IMR-90 (cell line): ENCODE results near the gene FIBCD1. TPM values are rescaled to one million over a fixed set of nuclear protein-coding genes. Genes with fewer than 3 reads are reported as not detected.

ENCODE experiments used
- ATAC-seq: fragments of 200-7000 bp; cut with Tn5 transposase; 2 replicates; pipeline ENCODE4 v1.9.1; 2020; ENCODE audit warnings: low read depth, mild to moderate bottlenecking, moderate library complexity
- BruUV-seq: library from RNA; stranded (reverse); fragments of 400-500 nt; replicated peaks from 2 replicates; lab custom pipeline; 2021; lab: Mats Ljungman, UMichigan
- CTCF ChIA-PET: fragments of 300-600 bp; formaldehyde crosslinking; extraction: SDS; loops from one replicate; lab custom pipeline; 2021; ENCODE audit warnings: antibody characterized with exemption; lab: Yijun Ruan, JAX
- POLR2A ChIA-PET: fragments of 300-600 bp; sonication (Branson Sonifier 250); formaldehyde crosslinking; loops from one replicate; lab custom pipeline; 2022; ENCODE audit warnings: antibody characterized with exemption; ENCODE audit not compliant: unreplicated experiment; lab: Charles Lee
- DNase-seq: peaks from one replicate; pipeline ENCODE4 v3.0.0; 2013
- H2AFZ ChIP-seq: replicated peaks from 2 replicates; pipeline ENCODE3; 2013; ENCODE audit warnings: low read length, mild to moderate bottlenecking; ENCODE audit not compliant: poor library complexity
- H2AK5ac ChIP-seq: 2 replicates; pipeline ENCODE4 v1.6.1; 2013; ENCODE audit warnings: low read depth, low read length, inconsistent platforms
- H2AK9ac ChIP-seq: replicated peaks from 2 replicates; pipeline ENCODE3; 2013; ENCODE audit warnings: mild to moderate bottlenecking, low read depth, low read length, moderate library complexity; ENCODE audit not compliant: poor library complexity
- H2BK120ac ChIP-seq: 2 replicates; pipeline ENCODE4 v1.6.1; 2013; ENCODE audit warnings: low read depth, low read length, inconsistent platforms
- H2BK15ac ChIP-seq: 3 replicates; pipeline ENCODE4 v1.6.1; 2013; ENCODE audit warnings: low read depth, low read length, inconsistent platforms
- H2BK20ac ChIP-seq: 2 replicates; pipeline ENCODE4 v1.6.1; 2013; ENCODE audit warnings: low read depth, mild to moderate bottlenecking, inconsistent platforms, low read length, moderate library complexity
- H2BK5ac ChIP-seq: 2 replicates; pipeline ENCODE4 v1.6.1; 2013; ENCODE audit warnings: mild to moderate bottlenecking, low read depth, low read length, inconsistent platforms; ENCODE audit not compliant: poor library complexity, severe bottlenecking
- H3K14ac ChIP-seq: replicated peaks from 2 replicates; pipeline ENCODE4 v1.6.1; 2013; ENCODE audit warnings: low read depth, low read length, inconsistent platforms
- H3K18ac ChIP-seq: 2 replicates; pipeline ENCODE4 v1.6.1; 2013; ENCODE audit warnings: low read depth, low read length, control low read depth
- H3K23ac ChIP-seq: 2 replicates; pipeline ENCODE4 v1.6.1; 2013; ENCODE audit warnings: low read depth, low read length, inconsistent platforms
- H3K27ac ChIP-seq: 2 replicates; pipeline ENCODE4 v1.5.1; 2013; ENCODE audit warnings: mild to moderate bottlenecking, control low read depth, low read length; ENCODE audit not compliant: insufficient read depth
- H3K27me3 ChIP-seq: 2 replicates; pipeline ENCODE4 v1.6.1; 2013; ENCODE audit warnings: low read length; ENCODE audit not compliant: control insufficient read depth, insufficient read depth
- H3K36me3 ChIP-seq: 2 replicates; pipeline ENCODE4 v1.6.1; 2013; ENCODE audit warnings: low read length, mixed read lengths; ENCODE audit not compliant: control insufficient read depth, insufficient read depth
- H3K4ac ChIP-seq: 2 replicates; pipeline ENCODE4 v1.6.1; 2013; ENCODE audit warnings: low read depth, low read length, inconsistent platforms
- H3K4me1 ChIP-seq: 2 replicates; pipeline ENCODE4 v1.6.1; 2013; ENCODE audit warnings: low read length, mixed read lengths; ENCODE audit not compliant: control insufficient read depth, insufficient read depth
- H3K4me2 ChIP-seq: 2 replicates; pipeline ENCODE4 v1.6.1; 2013; ENCODE audit warnings: low read depth, mild to moderate bottlenecking, control low read depth, low read length, moderate library complexity
- H3K4me3 ChIP-seq: 2 replicates; pipeline ENCODE4 v1.5.1; 2013; ENCODE audit warnings: low read depth, mild to moderate bottlenecking, control low read depth, low read length, moderate library complexity; ENCODE audit not compliant: insufficient read depth
- H3K56ac ChIP-seq: 2 replicates; pipeline ENCODE4 v1.6.1; 2013; ENCODE audit warnings: low read length, inconsistent platforms; ENCODE audit not compliant: insufficient read depth; ENCODE audit errors: extremely low read depth
- H3K79me1 ChIP-seq, 2 experiments: 2 replicates each; pipeline ENCODE4 v1.6.1; 2013; ENCODE audit warnings: low read length in 2 of 2, inconsistent platforms in 1 of 2, low read depth in 1 of 2
- H3K9ac ChIP-seq: 2 replicates; pipeline ENCODE4 v1.6.1; 2013; ENCODE audit warnings: low read depth, low read length, control low read depth
- H3K9me1 ChIP-seq: 2 replicates; pipeline ENCODE4 v1.6.1; 2013; ENCODE audit warnings: low read length, inconsistent platforms; ENCODE audit not compliant: insufficient read depth
- H3K9me3 ChIP-seq: 2 replicates; pipeline ENCODE4 v1.6.1; 2013; ENCODE audit warnings: low read length; ENCODE audit not compliant: control insufficient read depth, insufficient read depth
- H4K20me1 ChIP-seq: 2 replicates; pipeline ENCODE4 v1.6.1; 2013; ENCODE audit warnings: low read length, inconsistent platforms; ENCODE audit not compliant: insufficient read depth
- H4K5ac ChIP-seq: 2 replicates; pipeline ENCODE4 v1.6.1; 2013; ENCODE audit warnings: mild to moderate bottlenecking, low read depth, low read length, control low read depth
- H4K8ac ChIP-seq, 2 experiments: 2 replicates each; pipeline ENCODE4 v1.6.1; 2013; ENCODE audit warnings: low read depth in 2 of 2, low read length in 2 of 2, control low read depth in 1 of 2, inconsistent platforms in 1 of 2
- H4K91ac ChIP-seq: 2 replicates; pipeline ENCODE4 v1.6.1; 2013; ENCODE audit warnings: low read depth, low read length, inconsistent platforms; ENCODE audit not compliant: insufficient read depth
- BHLHE40 ChIP-seq: fragments of 150-350 bp; IDR thresholded peaks from 2 replicates; pipeline ENCODE4 v1.6.1; 2016; ENCODE audit warnings: mild to moderate bottlenecking, low read depth, low read length
- CEBPB ChIP-seq: IDR thresholded peaks from 2 replicates; pipeline ENCODE4 v1.6.1; 2012; ENCODE audit warnings: low read depth, low read length, improper control_type of control experiment
- CHD1 ChIP-seq: IDR thresholded peaks from 2 replicates; pipeline ENCODE4 v1.6.1; 2012; ENCODE audit warnings: low read depth, low read length, improper control_type of control experiment
- FOS ChIP-seq: fragments of 150-350 bp; IDR thresholded peaks from 2 replicates; pipeline ENCODE4 v1.6.1; 2016; ENCODE audit warnings: low read depth, low read length
- MAFK ChIP-seq: IDR thresholded peaks from 2 replicates; pipeline ENCODE4 v1.6.1; 2012; ENCODE audit warnings: low read depth, low read length, improper control_type of control experiment
- MAZ ChIP-seq: IDR thresholded peaks from 2 replicates; pipeline ENCODE4 v1.6.1; 2012; ENCODE audit warnings: low read depth, mild to moderate bottlenecking, low read length, improper control_type of control experiment, moderate library complexity, borderline replicate concordance
- MXI1 ChIP-seq: IDR thresholded peaks from 2 replicates; pipeline ENCODE4 v1.6.1; 2012; ENCODE audit warnings: low read depth, mild to moderate bottlenecking, low read length, moderate library complexity, borderline replicate concordance
- POLR2A ChIP-seq: IDR thresholded peaks from 2 replicates; pipeline ENCODE4 v1.6.1; 2012; ENCODE audit warnings: mild to moderate bottlenecking, low read depth, low read length
- RAD21 ChIP-seq: IDR thresholded peaks from 2 replicates; pipeline ENCODE4 v1.6.1; 2012; ENCODE audit warnings: low read length, improper control_type of control experiment
- RCOR1 ChIP-seq: IDR thresholded peaks from 2 replicates; pipeline ENCODE4 v1.6.1; 2012; ENCODE audit warnings: mild to moderate bottlenecking, low read length, improper control_type of control experiment; ENCODE audit not compliant: insufficient replicate concordance
- RFX5 ChIP-seq: IDR thresholded peaks from 2 replicates; pipeline ENCODE4 v1.8.0; 2012; ENCODE audit warnings: low read depth, mild to moderate bottlenecking, low read length, moderate library complexity
- SMC3 ChIP-seq: fragments of 150-350 bp; IDR thresholded peaks from 2 replicates; pipeline ENCODE4 v1.6.1; 2016; ENCODE audit warnings: low read depth, mild to moderate bottlenecking, antibody characterized with exemption, low read length, moderate library complexity
- USF2 ChIP-seq: fragments of 150-350 bp; IDR thresholded peaks from 2 replicates; pipeline ENCODE4 v1.6.1; 2017; ENCODE audit warnings: mild to moderate bottlenecking, antibody characterized with exemption, low read length, low read depth
- WGBS, 2 experiments: methylation state at CpG; one replicate each; pipeline versions ENCODE4 v1.1.5 to v1.1.7; 2013; ENCODE audit warnings: missing lambda C conversion rate in 2 of 2; ENCODE audit not compliant: insufficient read length in 1 of 2; ENCODE audit errors: extremely low coverage in 2 of 2; 5-methylcytosine and 5-hydroxymethylcytosine counted together
- dilution Hi-C: fragments of 300-500 bp; cut with HindIII; formaldehyde crosslinking; loops from one replicate; pipeline ENCODE4 v1.14.3; 2018; ENCODE audit warnings: low sequenced_read_pairs; ENCODE audit not compliant: unreplicated experiment
- in situ Hi-C: fragments of 300-500 bp; cut with MboI; formaldehyde crosslinking; loops from 3 replicates; pipeline ENCODE4 v1.14.3; 2019; ENCODE audit warnings: low sequenced_read_pairs, inconsistent platforms, mixed read lengths
- intact Hi-C: fragments of 100-400 bp; cut with micrococcal nuclease; formaldehyde crosslinking; loops from 2 replicates; pipeline ENCODE4 v1.10.0; 2022
- polyA plus RNA-seq, 3 experiments: library from polyadenylated mRNA; depleted of rRNA; stranded (reverse); fragments of >200 nt; gene quantifications; 2 replicates each; pipeline ENCODE4 v1.2.3, GENCODE V29; 2012; ENCODE audit warnings: low replicate concordance in 1 of 3
- total RNA-seq: library from RNA; depleted of rRNA; stranded (reverse); fragments of >200 nt; gene quantifications from 2 replicates; pipeline ENCODE4 v1.2.3, GENCODE V29; 2012
- TF ChIP-seq, protein P1 (sequence below): conservative IDR thresholded peaks from 2 replicates; pipeline ENCODE4 v1.5.1; 2012; ENCODE audit warnings: mild to moderate bottlenecking, low read depth, low read length, improper control_type of control experiment
- TF ChIP-seq, protein P2 (sequence below): fragments of 150-350 bp; IDR thresholded peaks from 2 replicates; pipeline ENCODE4 v1.6.1; 2016; ENCODE audit warnings: low read depth, mild to moderate bottlenecking, low read length, moderate library complexity, borderline replicate concordance

The FIBCD1 gene
- total and polyA plus RNA-seq, 2 of the 4 experiments (the other 2 are of a cell fraction) = 1.1 to 10.1 TPM

- Histone ChIP-seq H3K4me1 (peaks cover 6% of the 10 kb centered on the region), H2BK5ac (no peak overlapping the region), H3K79me1 (no peaks in the 10 kb centered on the region), H3K27me3 (no peaks in the 10 kb centered on the region), H4K5ac (no peak overlapping the region), H3K9me1 (no peaks in the 10 kb centered on the region), H3K9me3 (no peaks in the 10 kb centered on the region), H3K36me3 (no peaks in the 10 kb centered on the region), H3K4ac (no peak overlapping the region), H3K4me2 (no peak overlapping the region), H3K56ac (no peak overlapping the region), H2BK120ac (no peak overlapping the region), H3K23ac (no peak overlapping the region), H4K8ac (no peak overlapping the region), H3K4me3 (no peak overlapping the region), H3K18ac (no peak overlapping the region), H2BK15ac (no peak overlapping the region), H2BK20ac (no peak overlapping the region), H2AK9ac (no peak overlapping the region), H2AFZ (no peak overlapping the region), H3K27ac (no peak overlapping the region), H2AK5ac (no peak overlapping the region), H4K91ac (no peak overlapping the region), H3K9ac (no peak overlapping the region), H4K20me1 (no peaks in the 10 kb centered on the region), H3K14ac (no peak overlapping the region)
- 98% methylated on average over 7 of the region's 26 CpGs; no CpG with 5 or more reads in 1 of the 2 experiments for WGBS, 2 experiments
- POLR2A ChIA-PET = no interaction called here
- ATAC-seq (no peak), DNase-seq (no peak)
- no TSS peak for BruUV-seq
- CTCF ChIA-PET = no interaction called here
- dilution Hi-C loops (no loop called here), in situ Hi-C loops (no loop called here), intact Hi-C loops (no loop called here)
- no peak for TF ChIP-seq POLR2A
- no peak for TF ChIP-seq FOS
- TF ChIP-seq, protein P1, sequence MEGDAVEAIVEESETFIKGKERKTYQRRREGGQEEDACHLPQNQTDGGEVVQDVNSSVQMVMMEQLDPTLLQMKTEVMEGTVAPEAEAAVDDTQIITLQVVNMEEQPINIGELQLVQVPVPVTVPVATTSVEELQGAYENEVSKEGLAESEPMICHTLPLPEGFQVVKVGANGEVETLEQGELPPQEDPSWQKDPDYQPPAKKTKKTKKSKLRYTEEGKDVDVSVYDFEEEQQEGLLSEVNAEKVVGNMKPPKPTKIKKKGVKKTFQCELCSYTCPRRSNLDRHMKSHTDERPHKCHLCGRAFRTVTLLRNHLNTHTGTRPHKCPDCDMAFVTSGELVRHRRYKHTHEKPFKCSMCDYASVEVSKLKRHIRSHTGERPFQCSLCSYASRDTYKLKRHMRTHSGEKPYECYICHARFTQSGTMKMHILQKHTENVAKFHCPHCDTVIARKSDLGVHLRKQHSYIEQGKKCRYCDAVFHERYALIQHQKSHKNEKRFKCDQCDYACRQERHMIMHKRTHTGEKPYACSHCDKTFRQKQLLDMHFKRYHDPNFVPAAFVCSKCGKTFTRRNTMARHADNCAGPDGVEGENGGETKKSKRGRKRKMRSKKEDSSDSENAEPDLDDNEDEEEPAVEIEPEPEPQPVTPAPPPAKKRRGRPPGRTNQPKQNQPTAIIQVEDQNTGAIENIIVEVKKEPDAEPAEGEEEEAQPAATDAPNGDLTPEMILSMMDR = no peak
- TF ChIP-seq USF2 = no peak
- TF ChIP-seq MAZ = no peak
- no peak for TF ChIP-seq RFX5
- no peak for TF ChIP-seq RAD21
- no peak for TF ChIP-seq RCOR1
- TF ChIP-seq, protein P2, sequence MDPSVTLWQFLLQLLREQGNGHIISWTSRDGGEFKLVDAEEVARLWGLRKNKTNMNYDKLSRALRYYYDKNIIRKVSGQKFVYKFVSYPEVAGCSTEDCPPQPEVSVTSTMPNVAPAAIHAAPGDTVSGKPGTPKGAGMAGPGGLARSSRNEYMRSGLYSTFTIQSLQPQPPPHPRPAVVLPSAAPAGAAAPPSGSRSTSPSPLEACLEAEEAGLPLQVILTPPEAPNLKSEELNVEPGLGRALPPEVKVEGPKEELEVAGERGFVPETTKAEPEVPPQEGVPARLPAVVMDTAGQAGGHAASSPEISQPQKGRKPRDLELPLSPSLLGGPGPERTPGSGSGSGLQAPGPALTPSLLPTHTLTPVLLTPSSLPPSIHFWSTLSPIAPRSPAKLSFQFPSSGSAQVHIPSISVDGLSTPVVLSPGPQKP = no peak
- no peak for TF ChIP-seq CEBPB
- no peak for TF ChIP-seq SMC3
- no peak for TF ChIP-seq MXI1
- TF ChIP-seq MAFK = no peak
- TF ChIP-seq CHD1 = no peak
- no peak for TF ChIP-seq BHLHE40
Measured at GRCh38 chr9:130911254-130912049, 27.6 kb downstream of the FIBCD1 start.
